Esophagus squamous epithelium (tissue), 4 donors: Measurements from ENCODE around the gene PXYLP1.

Experiments used
- POLR2A ChIP-seq, 4 donors: fragments of 450-650 bp; IDR thresholded peaks; one replicate each; pipeline ENCODE4 v1.6.1; 2017; ENCODE audit warnings: antibody characterized with exemption in 4 of 4, mild to moderate bottlenecking in 4 of 4, moderate library complexity in 3 of 4
- TF ChIP-seq, protein P1 (sequence below), 6 experiments: fragments of 450-650 bp in 4 of 6; fragments of 200-600 bp in 2 of 6; sonication (generic) in 2 of 6; IDR thresholded peaks; one replicate each; pipeline ENCODE4 v1.5.1; 2016 to 2019; ENCODE audit warnings: antibody characterized with exemption in 6 of 6, mild to moderate bottlenecking in 4 of 6, moderate library complexity in 4 of 6

DNA sequence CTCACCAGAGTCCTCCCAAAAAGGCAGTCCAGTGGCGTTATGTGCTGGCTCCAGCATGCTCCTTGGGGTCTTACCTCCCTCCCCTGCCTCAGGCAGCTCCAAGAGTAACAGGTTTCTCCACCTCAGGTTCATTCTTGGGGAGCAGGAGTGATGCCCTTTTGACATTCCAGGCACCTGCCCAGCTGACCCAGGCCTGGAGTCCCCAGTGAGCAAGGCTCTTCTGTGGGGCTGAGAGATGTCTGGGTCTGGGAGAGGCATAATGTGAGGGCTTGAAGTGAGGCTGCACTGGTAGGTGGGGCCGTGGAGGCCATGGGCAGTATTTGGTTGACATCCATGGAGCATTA is 15.3 kb downstream of the PXYLP1 start:
- TF ChIP-seq, protein P1, sequence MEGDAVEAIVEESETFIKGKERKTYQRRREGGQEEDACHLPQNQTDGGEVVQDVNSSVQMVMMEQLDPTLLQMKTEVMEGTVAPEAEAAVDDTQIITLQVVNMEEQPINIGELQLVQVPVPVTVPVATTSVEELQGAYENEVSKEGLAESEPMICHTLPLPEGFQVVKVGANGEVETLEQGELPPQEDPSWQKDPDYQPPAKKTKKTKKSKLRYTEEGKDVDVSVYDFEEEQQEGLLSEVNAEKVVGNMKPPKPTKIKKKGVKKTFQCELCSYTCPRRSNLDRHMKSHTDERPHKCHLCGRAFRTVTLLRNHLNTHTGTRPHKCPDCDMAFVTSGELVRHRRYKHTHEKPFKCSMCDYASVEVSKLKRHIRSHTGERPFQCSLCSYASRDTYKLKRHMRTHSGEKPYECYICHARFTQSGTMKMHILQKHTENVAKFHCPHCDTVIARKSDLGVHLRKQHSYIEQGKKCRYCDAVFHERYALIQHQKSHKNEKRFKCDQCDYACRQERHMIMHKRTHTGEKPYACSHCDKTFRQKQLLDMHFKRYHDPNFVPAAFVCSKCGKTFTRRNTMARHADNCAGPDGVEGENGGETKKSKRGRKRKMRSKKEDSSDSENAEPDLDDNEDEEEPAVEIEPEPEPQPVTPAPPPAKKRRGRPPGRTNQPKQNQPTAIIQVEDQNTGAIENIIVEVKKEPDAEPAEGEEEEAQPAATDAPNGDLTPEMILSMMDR (IDR thresholded peaks at IDR 0.05) = no peak
- TF ChIP-seq POLR2A (IDR thresholded peaks at IDR 0.05) = no peak
